ENCODE results near the gene AKAIN1.

DNA sequence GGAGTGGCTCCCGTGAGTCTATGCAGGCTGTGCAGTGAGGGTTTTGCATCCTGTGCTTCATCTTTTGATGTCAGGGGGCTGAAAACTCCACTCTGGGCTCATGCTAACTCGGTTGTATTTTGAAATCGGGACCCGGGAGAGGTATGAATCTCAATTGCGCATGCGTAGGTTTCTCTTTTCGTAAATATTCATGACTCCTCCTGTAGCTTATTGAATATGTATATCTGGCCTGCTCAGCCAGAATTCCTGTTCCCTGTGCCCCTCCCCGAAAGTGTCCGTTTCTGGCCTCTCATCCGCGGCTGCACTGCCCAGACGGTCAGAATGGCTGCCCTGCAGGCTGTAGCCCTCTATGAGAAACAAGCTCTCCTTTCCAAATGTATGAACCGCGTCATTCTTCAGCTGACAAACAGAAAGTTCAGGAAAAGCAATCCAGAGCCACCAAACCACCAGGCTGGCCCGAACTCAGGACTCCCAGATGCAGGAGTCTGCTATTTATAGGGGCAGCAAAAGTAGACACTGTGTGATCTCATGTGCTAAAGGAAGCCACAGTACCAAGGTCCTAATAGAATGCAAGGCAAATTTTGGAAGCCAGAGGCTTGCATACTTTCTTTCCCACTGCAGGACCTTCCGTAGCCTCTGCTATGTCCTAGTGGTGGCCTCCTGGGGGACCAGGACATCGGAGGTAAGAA is 41.7 kb downstream of the AKAIN1 start:
- TF ChIP-seq, protein P1, sequence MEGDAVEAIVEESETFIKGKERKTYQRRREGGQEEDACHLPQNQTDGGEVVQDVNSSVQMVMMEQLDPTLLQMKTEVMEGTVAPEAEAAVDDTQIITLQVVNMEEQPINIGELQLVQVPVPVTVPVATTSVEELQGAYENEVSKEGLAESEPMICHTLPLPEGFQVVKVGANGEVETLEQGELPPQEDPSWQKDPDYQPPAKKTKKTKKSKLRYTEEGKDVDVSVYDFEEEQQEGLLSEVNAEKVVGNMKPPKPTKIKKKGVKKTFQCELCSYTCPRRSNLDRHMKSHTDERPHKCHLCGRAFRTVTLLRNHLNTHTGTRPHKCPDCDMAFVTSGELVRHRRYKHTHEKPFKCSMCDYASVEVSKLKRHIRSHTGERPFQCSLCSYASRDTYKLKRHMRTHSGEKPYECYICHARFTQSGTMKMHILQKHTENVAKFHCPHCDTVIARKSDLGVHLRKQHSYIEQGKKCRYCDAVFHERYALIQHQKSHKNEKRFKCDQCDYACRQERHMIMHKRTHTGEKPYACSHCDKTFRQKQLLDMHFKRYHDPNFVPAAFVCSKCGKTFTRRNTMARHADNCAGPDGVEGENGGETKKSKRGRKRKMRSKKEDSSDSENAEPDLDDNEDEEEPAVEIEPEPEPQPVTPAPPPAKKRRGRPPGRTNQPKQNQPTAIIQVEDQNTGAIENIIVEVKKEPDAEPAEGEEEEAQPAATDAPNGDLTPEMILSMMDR (IDR thresholded peaks at IDR 0.05), result no peak
- TF ChIP-seq ZFX (IDR thresholded peaks at IDR 0.05; ENCODE audit: borderline replicate concordance), result no peak

Measured in 22Rv1 (cell line).